SK-N-SH treated with all-trans-retinoic acid at 6 μM for 48 hours (cell line): Measurements from ENCODE around the gene TRIM60.

Source experiments
- ARNTL ChIP-seq: fragments of 450-650 bp; formaldehyde crosslinking; IDR thresholded peaks from 2 replicates; pipeline ENCODE4 v1.5.0; 2020; ENCODE audit warnings: low read depth, mild to moderate bottlenecking, moderate library complexity, borderline replicate concordance
- BACH2 ChIP-seq: fragments of 250-450 bp; sonication (Bioruptor Pico); IDR thresholded peaks from 2 replicates; pipeline ENCODE4 v1.9.0; 2021; ENCODE audit warnings: mild to moderate bottlenecking, borderline replicate concordance
- ESRRG ChIP-seq: fragments of 250-450 bp; sonication (Bioruptor Pico); IDR thresholded peaks from 2 replicates; pipeline ENCODE4 v1.6.1; 2021; ENCODE audit warnings: mild to moderate bottlenecking
- ISL1 ChIP-seq: fragments of 250-450 bp; sonication (Bioruptor Pico); IDR thresholded peaks from 2 replicates; pipeline ENCODE4 v2.1.2; 2022; ENCODE audit warnings: mild to moderate bottlenecking, moderate library complexity
- SNAI2 ChIP-seq: fragments of 250-450 bp; sonication (Bioruptor Pico); IDR thresholded peaks from 2 replicates; pipeline ENCODE4 v1.5.0; 2020; ENCODE audit warnings: mild to moderate bottlenecking, moderate library complexity
- ZFP3 ChIP-seq: fragments of 250-450 bp; sonication (Bioruptor Pico); IDR thresholded peaks from 2 replicates; pipeline ENCODE4 v1.5.0; 2020; ENCODE audit warnings: mild to moderate bottlenecking, moderate library complexity
- ZFP30 ChIP-seq: fragments of 450-650 bp; formaldehyde crosslinking; IDR thresholded peaks from 2 replicates; pipeline ENCODE4 v1.5.0; 2022; ENCODE audit warnings: mild to moderate bottlenecking, moderate library complexity
- ZNF70 ChIP-seq: fragments of 450-650 bp; formaldehyde crosslinking; IDR thresholded peaks from 2 replicates; pipeline ENCODE4 v1.5.0; 2020; ENCODE audit warnings: mild to moderate bottlenecking, moderate library complexity
- TF ChIP-seq, protein P1 (sequence below): fragments of 250-450 bp; sonication (Bioruptor Pico); IDR thresholded peaks from 2 replicates; pipeline ENCODE4 v1.8.0; 2020; ENCODE audit warnings: mild to moderate bottlenecking, moderate library complexity, borderline replicate concordance
- TF ChIP-seq, protein P2 (sequence below): fragments of 250-450 bp; sonication (Bioruptor Pico); IDR thresholded peaks from 2 replicates; pipeline ENCODE4 v1.5.0; 2020; ENCODE audit warnings: mild to moderate bottlenecking, moderate library complexity
- TF ChIP-seq, protein P3 (sequence below): fragments of 250-450 bp; sonication (Bioruptor Pico); IDR thresholded peaks from 2 replicates; pipeline ENCODE4 v1.5.1; 2020; ENCODE audit warnings: low read depth, mild to moderate bottlenecking, moderate library complexity

DNA sequence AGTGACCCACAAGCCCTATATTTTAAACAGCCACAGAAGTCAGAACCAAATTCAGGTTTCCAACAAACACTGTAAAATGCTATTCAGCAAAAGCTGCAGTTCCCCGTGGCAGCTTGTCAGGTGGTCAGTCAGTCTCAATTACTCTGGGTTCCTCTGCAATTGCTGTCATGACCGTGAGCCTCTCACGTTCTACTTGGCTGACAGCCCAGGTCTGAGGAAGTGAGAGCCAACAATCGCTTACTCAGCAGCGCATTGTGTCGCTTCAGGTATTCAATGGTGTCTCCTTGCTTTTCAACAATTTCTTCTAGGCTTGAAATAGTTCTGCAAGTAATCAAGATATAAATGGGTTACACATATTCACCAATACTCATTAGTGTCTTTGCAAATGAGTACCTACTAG lies 47.7 kb downstream of the TRIM60 start:
- TF ChIP-seq, protein P1, sequence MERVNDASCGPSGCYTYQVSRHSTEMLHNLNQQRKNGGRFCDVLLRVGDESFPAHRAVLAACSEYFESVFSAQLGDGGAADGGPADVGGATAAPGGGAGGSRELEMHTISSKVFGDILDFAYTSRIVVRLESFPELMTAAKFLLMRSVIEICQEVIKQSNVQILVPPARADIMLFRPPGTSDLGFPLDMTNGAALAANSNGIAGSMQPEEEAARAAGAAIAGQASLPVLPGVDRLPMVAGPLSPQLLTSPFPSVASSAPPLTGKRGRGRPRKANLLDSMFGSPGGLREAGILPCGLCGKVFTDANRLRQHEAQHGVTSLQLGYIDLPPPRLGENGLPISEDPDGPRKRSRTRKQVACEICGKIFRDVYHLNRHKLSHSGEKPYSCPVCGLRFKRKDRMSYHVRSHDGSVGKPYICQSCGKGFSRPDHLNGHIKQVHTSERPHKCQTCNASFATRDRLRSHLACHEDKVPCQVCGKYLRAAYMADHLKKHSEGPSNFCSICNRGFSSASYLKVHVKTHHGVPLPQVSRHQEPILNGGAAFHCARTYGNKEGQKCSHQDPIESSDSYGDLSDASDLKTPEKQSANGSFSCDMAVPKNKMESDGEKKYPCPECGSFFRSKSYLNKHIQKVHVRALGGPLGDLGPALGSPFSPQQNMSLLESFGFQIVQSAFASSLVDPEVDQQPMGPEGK: no peak
- no peak for TF ChIP-seq SNAI2 (CRISPR knock-in tag)
- no peak for TF ChIP-seq ZFP30 (CRISPR knock-in tag)
- TF ChIP-seq, protein P2, sequence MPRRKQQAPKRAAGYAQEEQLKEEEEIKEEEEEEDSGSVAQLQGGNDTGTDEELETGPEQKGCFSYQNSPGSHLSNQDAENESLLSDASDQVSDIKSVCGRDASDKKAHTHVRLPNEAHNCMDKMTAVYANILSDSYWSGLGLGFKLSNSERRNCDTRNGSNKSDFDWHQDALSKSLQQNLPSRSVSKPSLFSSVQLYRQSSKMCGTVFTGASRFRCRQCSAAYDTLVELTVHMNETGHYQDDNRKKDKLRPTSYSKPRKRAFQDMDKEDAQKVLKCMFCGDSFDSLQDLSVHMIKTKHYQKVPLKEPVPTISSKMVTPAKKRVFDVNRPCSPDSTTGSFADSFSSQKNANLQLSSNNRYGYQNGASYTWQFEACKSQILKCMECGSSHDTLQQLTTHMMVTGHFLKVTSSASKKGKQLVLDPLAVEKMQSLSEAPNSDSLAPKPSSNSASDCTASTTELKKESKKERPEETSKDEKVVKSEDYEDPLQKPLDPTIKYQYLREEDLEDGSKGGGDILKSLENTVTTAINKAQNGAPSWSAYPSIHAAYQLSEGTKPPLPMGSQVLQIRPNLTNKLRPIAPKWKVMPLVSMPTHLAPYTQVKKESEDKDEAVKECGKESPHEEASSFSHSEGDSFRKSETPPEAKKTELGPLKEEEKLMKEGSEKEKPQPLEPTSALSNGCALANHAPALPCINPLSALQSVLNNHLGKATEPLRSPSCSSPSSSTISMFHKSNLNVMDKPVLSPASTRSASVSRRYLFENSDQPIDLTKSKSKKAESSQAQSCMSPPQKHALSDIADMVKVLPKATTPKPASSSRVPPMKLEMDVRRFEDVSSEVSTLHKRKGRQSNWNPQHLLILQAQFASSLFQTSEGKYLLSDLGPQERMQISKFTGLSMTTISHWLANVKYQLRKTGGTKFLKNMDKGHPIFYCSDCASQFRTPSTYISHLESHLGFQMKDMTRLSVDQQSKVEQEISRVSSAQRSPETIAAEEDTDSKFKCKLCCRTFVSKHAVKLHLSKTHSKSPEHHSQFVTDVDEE (CRISPR knock-in tag): no peak
- TF ChIP-seq, protein P3, sequence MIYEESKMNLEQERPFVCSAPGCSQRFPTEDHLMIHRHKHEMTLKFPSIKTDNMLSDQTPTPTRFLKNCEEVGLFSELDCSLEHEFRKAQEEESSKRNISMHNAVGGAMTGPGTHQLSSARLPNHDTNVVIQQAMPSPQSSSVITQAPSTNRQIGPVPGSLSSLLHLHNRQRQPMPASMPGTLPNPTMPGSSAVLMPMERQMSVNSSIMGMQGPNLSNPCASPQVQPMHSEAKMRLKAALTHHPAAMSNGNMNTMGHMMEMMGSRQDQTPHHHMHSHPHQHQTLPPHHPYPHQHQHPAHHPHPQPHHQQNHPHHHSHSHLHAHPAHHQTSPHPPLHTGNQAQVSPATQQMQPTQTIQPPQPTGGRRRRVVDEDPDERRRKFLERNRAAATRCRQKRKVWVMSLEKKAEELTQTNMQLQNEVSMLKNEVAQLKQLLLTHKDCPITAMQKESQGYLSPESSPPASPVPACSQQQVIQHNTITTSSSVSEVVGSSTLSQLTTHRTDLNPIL (CRISPR knock-in tag): no peak
- TF ChIP-seq ZFP3 (CRISPR knock-in tag): no peak
- no peak for TF ChIP-seq ISL1 (CRISPR knock-in tag)
- TF ChIP-seq ESRRG: no peak
- TF ChIP-seq BACH2: no peak
- no peak for TF ChIP-seq ZNF70 (CRISPR knock-in tag)
- no peak for TF ChIP-seq ARNTL
